AG09319 (cell line): ENCODE results near the gene ZNF141.
"Not testable (repeated sequence)": the region's sequence is repeated elsewhere in the genome, so short reads cannot be mapped to it uniquely, and the experiment has no call there.

ENCODE experiments used
- DNase-seq: peaks from one replicate; pipeline ENCODE4 v3.0.0-alpha.2; 2010; ENCODE audit warnings: low read depth; ENCODE audit errors: extremely low read depth
- TF ChIP-seq, protein P1 (sequence below): IDR thresholded peaks from 2 replicates; pipeline ENCODE4 v1.5.1; 2011; ENCODE audit warnings: low read depth, mild to moderate bottlenecking, inconsistent platforms, low read length, moderate library complexity

ZNF141 gene

GRCh38 chr4:386708-387105 lies 49.1 kb downstream of the ZNF141 start:
- TF ChIP-seq, protein P1, sequence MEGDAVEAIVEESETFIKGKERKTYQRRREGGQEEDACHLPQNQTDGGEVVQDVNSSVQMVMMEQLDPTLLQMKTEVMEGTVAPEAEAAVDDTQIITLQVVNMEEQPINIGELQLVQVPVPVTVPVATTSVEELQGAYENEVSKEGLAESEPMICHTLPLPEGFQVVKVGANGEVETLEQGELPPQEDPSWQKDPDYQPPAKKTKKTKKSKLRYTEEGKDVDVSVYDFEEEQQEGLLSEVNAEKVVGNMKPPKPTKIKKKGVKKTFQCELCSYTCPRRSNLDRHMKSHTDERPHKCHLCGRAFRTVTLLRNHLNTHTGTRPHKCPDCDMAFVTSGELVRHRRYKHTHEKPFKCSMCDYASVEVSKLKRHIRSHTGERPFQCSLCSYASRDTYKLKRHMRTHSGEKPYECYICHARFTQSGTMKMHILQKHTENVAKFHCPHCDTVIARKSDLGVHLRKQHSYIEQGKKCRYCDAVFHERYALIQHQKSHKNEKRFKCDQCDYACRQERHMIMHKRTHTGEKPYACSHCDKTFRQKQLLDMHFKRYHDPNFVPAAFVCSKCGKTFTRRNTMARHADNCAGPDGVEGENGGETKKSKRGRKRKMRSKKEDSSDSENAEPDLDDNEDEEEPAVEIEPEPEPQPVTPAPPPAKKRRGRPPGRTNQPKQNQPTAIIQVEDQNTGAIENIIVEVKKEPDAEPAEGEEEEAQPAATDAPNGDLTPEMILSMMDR = no peak
- DNase-seq = no peak

DNA sequence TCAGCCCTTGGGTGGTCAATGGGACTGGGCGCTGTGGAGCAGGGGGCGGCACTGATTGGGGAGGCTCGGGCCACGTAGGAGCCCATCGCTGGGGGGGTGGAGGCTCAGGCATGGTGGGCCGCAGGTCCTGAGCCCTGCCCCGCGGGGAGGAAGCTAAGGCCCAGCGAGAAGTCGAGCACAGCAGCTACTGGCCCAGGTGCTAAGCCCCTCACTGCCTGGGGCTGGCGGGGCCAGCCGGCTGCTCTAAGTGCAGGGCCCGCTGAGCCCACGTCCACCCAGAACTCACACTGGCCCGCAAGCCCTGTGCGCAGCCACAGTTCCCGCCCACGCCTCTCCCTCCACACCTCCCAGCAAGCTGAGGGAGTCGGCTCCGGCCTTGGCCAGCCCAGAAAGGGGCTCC lies 66.4 kb downstream of the ZNF141 start:
- TF ChIP-seq, protein P1 = no peak
- no peak for DNase-seq

- not testable (repeated sequence) for DNase-seq
These were observed 70.7 kb downstream of the ZNF141 start for GRCh38 chr4:408321-408720.

- TF ChIP-seq, protein P1 = no peak
- no peak for DNase-seq
These were observed 85.0 kb downstream of the ZNF141 start for GRCh38 chr4:422587-422986.
